ENCODE data around the gene ANKS4B.

DNA sequence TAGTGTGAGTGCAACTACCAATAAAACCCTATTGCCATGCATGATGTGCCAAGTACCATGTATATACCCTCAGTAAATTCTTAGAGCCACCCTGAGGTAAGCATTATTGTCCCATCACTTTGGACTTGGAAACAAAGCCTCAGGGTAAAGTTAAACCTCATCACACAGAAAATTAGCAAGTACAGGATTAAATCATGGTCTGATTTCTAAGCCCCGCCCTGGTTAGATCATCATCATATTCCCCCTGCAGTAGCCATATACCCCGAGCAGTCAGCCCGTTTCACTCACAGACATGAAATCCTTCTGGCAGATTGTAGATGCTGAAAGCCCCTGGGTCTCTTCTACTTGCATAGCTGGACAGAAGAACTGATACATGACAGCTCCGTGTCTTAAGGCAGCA lies 26.9 kb upstream of the ANKS4B start:
- TF ChIP-seq EP300 (IDR thresholded peaks at IDR 0.05) = no peak
- TF ChIP-seq CTCF (IDR thresholded peaks at IDR 0.05) = no peak

Data from stomach (tissue), 4 donors.